D721Med (cell line): ENCODE results near the gene MRM1.
A peak's percentile ranks its signal among the peaks of the same experiment; 100 is the strongest.

ENCODE experiments used
- DNase-seq: peaks from one replicate; pipeline ENCODE4 v3.0.0; 2011; ENCODE audit warnings: low spot score; ENCODE audit not compliant: insufficient read length
- FAIRE-seq: peaks from 2 replicates; lab custom pipeline; 2011; peaks lifted over from hg19 to GRCh38; lab: Jason Lieb, UNC
- TF ChIP-seq, protein P1 (sequence below): IDR thresholded peaks from 2 replicates; pipeline ENCODE4 v1.5.1; 2012; ENCODE audit warnings: mild to moderate bottlenecking, control low read depth; ENCODE audit not compliant: insufficient read depth; ENCODE audit errors: missing control alignments

Gene MRM1, protein sequence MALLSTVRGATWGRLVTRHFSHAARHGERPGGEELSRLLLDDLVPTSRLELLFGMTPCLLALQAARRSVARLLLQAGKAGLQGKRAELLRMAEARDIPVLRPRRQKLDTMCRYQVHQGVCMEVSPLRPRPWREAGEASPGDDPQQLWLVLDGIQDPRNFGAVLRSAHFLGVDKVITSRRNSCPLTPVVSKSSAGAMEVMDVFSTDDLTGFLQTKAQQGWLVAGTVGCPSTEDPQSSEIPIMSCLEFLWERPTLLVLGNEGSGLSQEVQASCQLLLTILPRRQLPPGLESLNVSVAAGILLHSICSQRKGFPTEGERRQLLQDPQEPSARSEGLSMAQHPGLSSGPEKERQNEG

DNA sequence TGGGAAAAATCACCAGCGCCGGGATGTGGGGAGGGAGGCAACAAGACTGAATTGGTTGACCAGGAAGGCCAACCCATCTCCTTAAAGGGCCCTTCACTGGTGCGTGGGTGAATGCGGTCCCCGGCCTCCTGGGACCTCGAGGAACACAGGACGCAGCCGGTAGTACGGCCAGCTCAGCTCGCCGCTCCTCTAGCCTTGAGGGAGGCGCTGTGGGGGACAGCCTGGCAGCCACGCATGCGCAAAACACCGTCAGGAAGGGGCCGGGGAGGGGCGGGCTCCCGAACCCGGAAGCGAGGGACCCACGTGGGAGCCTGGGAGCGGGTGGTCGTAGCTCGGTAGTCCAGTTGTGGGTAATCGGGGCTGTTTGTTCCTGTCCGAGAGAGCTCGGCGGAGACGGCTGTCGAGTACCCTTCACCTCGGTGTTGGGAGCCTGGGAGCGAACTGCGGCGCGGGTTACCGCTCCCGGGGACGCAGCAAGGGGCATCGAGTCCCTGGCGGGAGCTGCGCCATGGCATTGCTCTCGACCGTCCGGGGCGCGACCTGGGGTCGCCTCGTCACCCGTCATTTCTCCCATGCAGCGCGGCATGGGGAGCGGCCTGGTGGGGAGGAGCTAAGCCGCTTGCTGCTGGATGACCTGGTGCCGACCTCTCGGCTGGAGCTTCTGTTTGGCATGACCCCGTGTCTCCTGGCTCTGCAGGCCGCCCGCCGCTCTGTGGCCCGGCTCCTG is at the start of gene MRM1:
MRM1 (plus strand) TSS at position 281 of the 727 bp plus-strand sequence; CDS start at position 509, 228 bp downstream.
- peak; percentile 74 for DNase-seq
- FAIRE-seq = no peak
- TF ChIP-seq, protein P1, sequence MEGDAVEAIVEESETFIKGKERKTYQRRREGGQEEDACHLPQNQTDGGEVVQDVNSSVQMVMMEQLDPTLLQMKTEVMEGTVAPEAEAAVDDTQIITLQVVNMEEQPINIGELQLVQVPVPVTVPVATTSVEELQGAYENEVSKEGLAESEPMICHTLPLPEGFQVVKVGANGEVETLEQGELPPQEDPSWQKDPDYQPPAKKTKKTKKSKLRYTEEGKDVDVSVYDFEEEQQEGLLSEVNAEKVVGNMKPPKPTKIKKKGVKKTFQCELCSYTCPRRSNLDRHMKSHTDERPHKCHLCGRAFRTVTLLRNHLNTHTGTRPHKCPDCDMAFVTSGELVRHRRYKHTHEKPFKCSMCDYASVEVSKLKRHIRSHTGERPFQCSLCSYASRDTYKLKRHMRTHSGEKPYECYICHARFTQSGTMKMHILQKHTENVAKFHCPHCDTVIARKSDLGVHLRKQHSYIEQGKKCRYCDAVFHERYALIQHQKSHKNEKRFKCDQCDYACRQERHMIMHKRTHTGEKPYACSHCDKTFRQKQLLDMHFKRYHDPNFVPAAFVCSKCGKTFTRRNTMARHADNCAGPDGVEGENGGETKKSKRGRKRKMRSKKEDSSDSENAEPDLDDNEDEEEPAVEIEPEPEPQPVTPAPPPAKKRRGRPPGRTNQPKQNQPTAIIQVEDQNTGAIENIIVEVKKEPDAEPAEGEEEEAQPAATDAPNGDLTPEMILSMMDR = peak; percentile 35

DNA sequence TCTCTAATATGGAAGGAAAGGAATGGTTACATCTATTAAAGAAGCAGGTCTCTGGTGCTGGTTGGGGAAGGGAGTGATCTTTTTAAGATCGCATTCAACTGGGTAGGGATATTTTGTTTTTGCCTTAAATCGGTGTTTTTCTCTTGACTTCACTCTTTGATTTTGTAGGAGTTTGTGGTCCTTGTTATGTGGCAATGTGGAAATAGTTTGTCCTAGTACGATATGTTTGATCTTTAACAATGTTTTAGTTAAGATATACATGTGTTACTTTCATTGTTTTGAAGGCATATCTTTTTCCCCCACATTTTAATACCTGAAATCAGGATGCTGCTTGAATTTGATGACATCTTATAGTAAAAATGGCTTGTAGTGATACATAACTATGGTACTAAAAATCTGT is 47.9 kb upstream of the MRM1 start:
- FAIRE-seq = no peak
- TF ChIP-seq, protein P1 = no peak
- no peak for DNase-seq

DNA sequence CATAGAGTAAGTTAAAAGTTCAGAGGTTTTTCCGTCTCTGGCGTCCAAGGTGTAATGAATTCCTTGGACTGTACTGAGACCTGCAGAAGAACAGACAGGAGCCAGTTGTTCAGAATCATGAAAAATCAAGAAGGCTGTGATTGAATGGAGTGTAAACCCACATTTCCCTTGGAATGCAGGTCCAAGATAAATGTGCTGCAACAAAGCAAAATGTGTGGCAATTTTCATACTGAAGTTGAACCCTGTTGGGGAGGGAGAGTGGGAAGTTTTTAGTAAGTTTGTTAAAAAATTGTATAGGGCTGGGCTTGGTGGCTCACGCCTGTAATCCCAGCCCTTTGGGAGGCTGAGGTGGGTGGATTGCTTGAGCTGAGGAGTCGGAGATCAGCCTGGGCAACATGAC is 35.3 kb upstream of the MRM1 start:
- TF ChIP-seq, protein P1 = no peak
- no peak for FAIRE-seq
- DNase-seq = no peak

DNA sequence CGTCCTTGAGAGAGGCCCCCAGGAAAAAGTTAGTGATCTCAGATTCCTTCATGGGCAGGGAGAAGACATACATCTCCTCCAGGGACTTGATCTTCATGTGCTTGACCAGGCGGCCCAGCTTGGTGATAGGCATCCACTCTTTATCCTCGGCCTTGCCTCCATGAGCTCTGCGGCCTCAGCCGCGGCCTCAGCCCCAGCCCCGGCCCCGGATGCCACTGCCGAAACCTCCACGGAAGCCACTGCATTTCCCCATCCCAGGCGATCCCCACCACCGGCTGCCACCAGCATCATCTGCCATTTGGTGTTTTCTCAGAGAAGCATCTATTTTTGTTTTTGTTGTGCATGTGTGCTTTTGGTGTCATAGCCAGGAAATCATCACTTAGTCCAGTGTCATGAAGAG is 26.4 kb upstream of the MRM1 start:
- no peak for DNase-seq
- TF ChIP-seq, protein P1 = no peak
- FAIRE-seq = no peak

DNA sequence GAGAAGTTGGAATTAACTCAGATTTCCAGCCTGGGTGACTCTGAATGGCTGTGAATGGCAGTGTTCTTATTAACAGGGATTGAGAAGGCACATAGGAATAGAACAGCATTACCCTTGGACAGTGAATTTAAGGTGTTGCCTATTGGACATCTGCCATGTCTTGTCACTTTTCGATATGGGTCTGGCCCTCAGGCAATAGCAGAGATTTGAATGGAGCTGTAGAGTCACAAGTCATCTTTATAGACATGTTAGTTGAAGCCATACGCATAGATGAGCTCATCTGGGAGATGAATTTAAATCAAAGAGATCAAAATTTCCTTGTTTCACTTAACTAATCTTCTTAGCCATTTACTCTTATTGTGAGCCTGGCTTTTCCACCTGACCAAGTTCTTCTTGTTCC is 24.6 kb upstream of the MRM1 start:
- TF ChIP-seq, protein P1 = no peak
- no peak for FAIRE-seq
- DNase-seq = no peak

DNA sequence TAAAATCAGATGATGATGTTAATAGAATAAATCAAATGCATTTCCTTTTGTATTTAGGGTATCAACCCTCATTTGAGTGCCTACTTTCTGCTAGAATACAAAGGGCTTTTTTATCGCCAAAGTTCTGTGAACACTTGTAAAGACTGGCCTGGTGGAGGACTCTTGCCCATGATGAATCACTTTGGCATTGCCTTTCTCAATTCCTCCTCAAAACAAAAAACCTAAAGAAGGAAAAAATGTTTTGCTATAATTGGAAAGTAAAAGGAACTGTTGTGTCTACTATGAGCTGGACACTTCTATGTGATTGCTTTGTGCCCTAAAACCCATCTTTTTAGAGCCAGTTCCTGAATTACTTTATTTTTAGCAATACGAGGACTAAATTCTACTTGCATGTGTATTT is 22.7 kb upstream of the MRM1 start:
- DNase-seq (no peak), FAIRE-seq (no peak)
- TF ChIP-seq, protein P1 = no peak

DNA sequence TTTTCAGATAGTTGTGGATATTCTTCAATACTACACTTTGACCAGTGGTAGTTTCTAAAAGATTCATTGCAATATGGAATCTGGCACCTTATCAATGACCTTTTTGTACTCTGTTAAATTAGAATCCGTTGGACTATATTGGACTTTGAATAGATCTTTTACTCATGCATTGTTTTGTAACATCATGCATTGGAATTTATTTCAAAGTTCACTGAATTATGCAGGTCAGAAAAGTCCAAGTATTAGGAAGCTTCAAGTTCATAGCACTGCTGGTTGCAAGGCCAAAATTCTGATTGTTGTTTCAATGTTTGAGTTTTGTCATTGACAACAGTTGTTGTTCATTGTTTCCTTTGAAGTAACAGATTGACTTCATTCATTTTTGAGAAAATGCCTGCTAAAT is 17.6 kb upstream of the MRM1 start:
- TF ChIP-seq, protein P1 = no peak
- no peak for FAIRE-seq
- DNase-seq = no peak
